GM12873 (cell line): ENCODE results near the gene P4HB.

ENCODE experiments used
- CTCF ChIP-seq: IDR thresholded peaks from 2 replicates; pipeline ENCODE4 v1.5.1; 2012; ENCODE audit warnings: low read depth, mild to moderate bottlenecking, moderate library complexity, low read length, control low read depth; ENCODE audit not compliant: insufficient read depth; ENCODE audit errors: missing control alignments

Gene P4HB

GRCh38 chr17:81901167-81902022 lies 41.1 kb upstream of the P4HB start:
- TF ChIP-seq CTCF, result no peak

DNA sequence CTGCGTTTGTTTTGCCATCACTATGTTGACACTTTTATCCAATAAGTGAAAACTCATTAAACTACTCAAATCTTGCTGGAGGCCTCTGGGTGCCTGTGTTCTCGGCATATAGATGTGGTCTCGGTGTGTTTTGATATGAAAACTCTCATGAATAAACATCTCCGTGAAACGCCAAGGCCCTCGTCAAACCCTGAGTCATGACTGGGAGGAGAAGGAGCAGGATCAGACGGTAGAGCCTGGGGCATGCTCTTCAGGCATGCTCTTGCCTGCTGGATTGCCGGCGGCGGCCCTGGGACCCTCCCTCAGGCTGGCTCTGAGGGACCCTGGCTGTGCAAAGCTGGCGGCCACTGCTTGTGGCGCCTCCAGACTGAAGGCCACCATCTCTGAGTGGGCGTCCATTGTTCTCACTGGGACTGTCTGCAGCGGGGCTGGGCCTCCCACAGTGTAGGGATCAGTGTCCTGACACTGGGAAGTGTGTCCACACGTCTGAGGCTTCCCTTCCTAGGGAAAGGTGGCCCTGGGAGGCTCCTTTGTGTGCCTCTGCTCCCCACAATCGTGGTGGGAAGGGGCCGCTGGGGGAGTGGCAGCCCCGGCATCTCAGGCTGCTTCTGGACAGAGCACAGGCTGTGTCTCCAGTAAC lies 40.0 kb upstream of the P4HB start:
- no peak for TF ChIP-seq CTCF

GRCh38 chr17:81899514-81900166 lies 39.3 kb upstream of the P4HB start:
- no peak for TF ChIP-seq CTCF

- no peak for TF ChIP-seq CTCF
Measured at GRCh38 chr17:81898885-81899284, 38.5 kb upstream of the P4HB start.

DNA sequence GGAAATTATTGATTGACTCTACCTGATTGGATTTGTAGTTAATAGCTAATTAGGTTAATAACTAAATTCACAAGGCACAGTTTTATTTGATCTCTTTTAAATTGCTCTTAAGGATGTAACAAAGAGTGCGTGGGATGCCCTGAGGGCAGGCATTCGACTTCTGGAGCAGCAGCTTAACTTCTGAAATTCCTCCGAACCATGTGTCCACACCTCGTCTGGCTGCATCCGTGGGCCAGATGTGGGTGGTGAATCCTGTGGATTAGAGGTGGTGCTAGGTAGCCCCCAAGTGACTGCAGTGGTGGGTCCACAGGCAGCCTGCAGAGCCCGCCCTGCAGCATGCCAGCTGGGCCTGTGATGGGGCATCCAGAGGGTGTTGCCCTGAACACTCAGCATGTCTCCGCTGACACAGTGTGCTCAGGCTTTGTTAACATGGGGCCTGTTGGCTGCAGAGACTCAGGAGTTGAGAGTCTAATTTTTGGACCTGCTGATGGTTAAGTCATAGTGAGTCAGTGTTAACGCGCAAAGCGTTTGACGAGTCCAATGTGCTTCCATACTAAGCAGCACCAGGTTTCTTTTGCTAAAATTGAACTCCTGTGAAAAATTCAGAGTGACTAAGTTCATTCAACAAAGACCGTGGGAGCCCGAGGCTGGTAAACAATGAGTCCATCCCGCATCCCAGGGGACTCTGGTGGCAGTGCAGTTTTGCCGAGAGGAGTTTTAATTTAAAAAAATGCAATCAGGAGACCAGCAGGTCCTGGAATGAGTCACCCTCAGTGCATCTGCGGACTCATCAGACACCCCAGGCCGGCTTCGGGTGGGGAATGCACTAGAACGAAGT lies 37.9 kb upstream of the P4HB start:
- TF ChIP-seq CTCF, result no peak

DNA sequence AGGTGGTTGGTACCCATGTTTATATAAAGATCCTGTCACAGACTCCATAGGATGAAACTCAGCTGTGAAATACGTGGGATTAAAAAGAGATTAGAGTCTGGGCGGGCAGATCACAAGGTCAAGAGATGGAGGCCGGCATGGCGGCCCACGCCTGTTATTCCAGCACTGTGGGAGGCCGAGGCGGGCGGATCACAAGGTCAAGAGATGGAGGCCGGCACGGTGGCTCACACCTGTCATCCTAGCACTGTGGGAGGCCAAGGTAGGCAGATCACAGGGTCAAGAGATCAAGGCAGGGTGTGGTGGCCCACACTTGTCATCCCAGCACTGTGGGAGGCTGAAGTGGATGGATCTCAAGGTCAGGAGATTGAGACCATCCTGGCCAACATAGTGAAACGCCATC lies 35.1 kb upstream of the P4HB start:
- TF ChIP-seq CTCF, result no peak

DNA sequence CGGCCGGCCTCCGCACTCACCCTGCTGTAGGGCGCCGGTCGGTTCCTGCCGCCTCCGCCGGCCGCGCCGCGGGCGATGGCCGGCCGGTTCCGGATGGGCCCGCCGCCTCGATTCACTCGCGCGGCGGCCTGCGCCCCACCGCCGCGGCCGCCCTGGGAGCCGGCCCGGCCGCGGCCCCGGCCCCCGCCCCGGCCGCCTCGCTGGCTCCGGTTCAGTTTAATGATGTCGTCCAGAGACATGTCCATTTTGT lies 30.9 kb upstream of the P4HB start:
- no peak for TF ChIP-seq CTCF
